HL-60 (cell line): ENCODE measurements around the gene ITGA6.

Experiments
- DNase-seq, 2 experiments: peaks; one replicate each; pipeline ENCODE4 v3.0.0-alpha.2; 2010 to 2020; ENCODE audit warnings: low read depth in 1 of 2, low spot score in 1 of 2
- H3K27ac ChIP-seq: fragments of 250-450 bp; sonication (Bioruptor Pico); replicated peaks from 2 replicates; pipeline ENCODE4 v1.5.1; 2020; ENCODE audit warnings: mild to moderate bottlenecking, moderate library complexity
- H3K27me3 ChIP-seq: fragments of 250-450 bp; sonication (Bioruptor Pico); 2 replicates; pipeline ENCODE4 v1.5.1; 2021; ENCODE audit warnings: mild to moderate bottlenecking, moderate library complexity; ENCODE audit not compliant: insufficient read depth, poor library complexity, severe bottlenecking
- H3K4me3 ChIP-seq: replicated peaks from 2 replicates; pipeline ENCODE4 v1.5.1; 2011; ENCODE audit warnings: mild to moderate bottlenecking, control low read depth, low read length; ENCODE audit not compliant: insufficient read depth
- GABPA ChIP-seq: IDR thresholded peaks from 2 replicates; pipeline ENCODE4 v1.6.1; 2012; ENCODE audit warnings: low read depth
- POLR2AphosphoS5 ChIP-seq: IDR thresholded peaks from 2 replicates; pipeline ENCODE4 v1.6.1; 2012; ENCODE audit warnings: low read depth
- SPI1 ChIP-seq: IDR thresholded peaks from 2 replicates; pipeline ENCODE4 v1.6.1; 2012; ENCODE audit warnings: low read depth, mild to moderate bottlenecking, borderline replicate concordance
- TF ChIP-seq, protein P1 (sequence below): IDR thresholded peaks from one replicate; pipeline ENCODE4 v1.5.1; 2011; ENCODE audit warnings: low read length, control low read depth, inconsistent platforms; ENCODE audit not compliant: insufficient read depth
- TF ChIP-seq, protein P2 (sequence below): IDR thresholded peaks from 2 replicates; pipeline ENCODE4 v1.6.1; 2012; ENCODE audit warnings: low read depth; ENCODE audit not compliant: insufficient replicate concordance

Gene ITGA6

DNA sequence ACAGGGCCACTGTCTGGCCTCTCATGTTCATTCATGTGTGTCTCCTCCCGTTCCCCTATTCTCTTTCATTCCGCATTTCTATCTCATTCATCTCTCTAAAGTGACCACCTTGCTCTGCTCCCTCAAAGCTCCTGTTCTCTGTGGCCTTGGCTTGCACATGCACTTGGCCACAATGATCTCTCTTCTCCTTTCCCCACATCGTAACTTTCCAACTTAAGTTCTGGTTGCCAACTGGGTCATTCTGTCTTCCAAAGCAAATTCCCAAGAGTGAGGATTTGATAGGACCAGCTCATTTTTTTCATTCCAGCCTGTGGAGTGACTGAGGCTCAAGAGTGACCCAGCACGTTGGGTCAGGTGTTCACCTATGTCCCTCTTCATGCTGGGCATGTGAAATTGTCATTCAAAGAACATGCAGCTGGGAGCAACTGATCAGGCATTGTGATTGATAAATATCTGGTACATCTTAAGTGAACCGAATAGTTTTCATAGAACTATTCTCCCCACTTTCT is 14.3 kb upstream of the ITGA6 start:
- H3K27me3 ChIP-seq = no peaks in the 10 kb centered on the region
- no peak overlapping the region for H3K4me3 ChIP-seq
- TF ChIP-seq SPI1 (no peak), GABPA (no peak), POLR2AphosphoS5 (no peak)
- TF ChIP-seq, protein P1, sequence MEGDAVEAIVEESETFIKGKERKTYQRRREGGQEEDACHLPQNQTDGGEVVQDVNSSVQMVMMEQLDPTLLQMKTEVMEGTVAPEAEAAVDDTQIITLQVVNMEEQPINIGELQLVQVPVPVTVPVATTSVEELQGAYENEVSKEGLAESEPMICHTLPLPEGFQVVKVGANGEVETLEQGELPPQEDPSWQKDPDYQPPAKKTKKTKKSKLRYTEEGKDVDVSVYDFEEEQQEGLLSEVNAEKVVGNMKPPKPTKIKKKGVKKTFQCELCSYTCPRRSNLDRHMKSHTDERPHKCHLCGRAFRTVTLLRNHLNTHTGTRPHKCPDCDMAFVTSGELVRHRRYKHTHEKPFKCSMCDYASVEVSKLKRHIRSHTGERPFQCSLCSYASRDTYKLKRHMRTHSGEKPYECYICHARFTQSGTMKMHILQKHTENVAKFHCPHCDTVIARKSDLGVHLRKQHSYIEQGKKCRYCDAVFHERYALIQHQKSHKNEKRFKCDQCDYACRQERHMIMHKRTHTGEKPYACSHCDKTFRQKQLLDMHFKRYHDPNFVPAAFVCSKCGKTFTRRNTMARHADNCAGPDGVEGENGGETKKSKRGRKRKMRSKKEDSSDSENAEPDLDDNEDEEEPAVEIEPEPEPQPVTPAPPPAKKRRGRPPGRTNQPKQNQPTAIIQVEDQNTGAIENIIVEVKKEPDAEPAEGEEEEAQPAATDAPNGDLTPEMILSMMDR = no peak
- TF ChIP-seq, protein P2, sequence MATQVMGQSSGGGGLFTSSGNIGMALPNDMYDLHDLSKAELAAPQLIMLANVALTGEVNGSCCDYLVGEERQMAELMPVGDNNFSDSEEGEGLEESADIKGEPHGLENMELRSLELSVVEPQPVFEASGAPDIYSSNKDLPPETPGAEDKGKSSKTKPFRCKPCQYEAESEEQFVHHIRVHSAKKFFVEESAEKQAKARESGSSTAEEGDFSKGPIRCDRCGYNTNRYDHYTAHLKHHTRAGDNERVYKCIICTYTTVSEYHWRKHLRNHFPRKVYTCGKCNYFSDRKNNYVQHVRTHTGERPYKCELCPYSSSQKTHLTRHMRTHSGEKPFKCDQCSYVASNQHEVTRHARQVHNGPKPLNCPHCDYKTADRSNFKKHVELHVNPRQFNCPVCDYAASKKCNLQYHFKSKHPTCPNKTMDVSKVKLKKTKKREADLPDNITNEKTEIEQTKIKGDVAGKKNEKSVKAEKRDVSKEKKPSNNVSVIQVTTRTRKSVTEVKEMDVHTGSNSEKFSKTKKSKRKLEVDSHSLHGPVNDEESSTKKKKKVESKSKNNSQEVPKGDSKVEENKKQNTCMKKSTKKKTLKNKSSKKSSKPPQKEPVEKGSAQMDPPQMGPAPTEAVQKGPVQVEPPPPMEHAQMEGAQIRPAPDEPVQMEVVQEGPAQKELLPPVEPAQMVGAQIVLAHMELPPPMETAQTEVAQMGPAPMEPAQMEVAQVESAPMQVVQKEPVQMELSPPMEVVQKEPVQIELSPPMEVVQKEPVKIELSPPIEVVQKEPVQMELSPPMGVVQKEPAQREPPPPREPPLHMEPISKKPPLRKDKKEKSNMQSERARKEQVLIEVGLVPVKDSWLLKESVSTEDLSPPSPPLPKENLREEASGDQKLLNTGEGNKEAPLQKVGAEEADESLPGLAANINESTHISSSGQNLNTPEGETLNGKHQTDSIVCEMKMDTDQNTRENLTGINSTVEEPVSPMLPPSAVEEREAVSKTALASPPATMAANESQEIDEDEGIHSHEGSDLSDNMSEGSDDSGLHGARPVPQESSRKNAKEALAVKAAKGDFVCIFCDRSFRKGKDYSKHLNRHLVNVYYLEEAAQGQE = no peak
- no peak for DNase-seq
- no peak overlapping the region for H3K27ac ChIP-seq

DNA sequence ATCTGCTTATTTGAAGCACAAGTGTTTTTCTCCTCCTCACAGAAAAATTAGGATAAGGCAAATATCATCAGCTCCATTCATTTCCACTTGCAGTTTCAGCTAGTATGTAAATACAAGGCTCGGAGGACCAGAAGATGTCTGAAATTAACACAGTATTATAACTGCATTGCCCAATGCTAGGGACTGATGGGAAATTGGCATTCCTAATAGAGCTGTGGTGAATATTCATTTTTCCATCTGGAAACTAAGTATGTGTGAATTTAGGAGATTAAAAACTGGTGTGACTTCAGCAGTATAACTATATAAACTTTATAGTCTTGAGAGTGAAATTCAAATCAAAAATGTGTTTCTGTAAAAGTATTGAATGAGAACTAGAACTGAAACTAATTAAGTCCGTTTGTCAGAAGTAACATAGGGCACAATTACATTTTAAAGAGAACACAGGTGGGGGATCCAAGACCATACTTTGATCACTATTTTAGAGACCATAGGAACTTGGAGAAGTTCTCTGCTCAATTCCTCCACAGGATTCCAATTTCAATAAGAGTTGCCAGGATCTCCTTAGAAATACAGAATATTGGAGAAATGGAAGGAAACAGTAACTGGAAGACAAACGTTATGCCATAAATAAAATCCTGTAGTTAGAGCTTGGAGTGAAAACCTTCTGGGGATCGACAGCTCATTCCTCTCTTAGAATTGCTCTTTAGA is 12.1 kb upstream of the ITGA6 start:
- no peak overlapping the region for H3K4me3 ChIP-seq
- no peak for DNase-seq
- no peaks in the 10 kb centered on the region for H3K27me3 ChIP-seq
- TF ChIP-seq SPI1 (no peak), POLR2AphosphoS5 (no peak), GABPA (no peak)
- TF ChIP-seq, protein P1 = no peak
- TF ChIP-seq, protein P2 = no peak
- H3K27ac ChIP-seq = no peak overlapping the region

DNA sequence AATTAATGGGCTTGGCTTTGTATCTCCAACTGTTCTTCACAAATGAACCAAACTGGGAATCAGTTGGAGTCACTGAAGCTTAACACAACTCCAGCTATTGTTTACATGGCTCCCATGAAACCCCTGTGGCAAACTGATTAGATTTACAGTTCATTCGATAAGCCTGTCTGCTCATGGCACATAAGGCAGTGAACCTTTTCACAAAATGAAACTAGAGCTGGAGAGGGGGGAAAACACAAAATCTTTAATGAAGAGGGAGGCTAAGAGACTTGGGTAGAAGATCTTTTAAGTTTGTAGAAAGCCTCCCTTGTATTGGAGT is 11.6 kb upstream of the ITGA6 start:
- no peaks in the 10 kb centered on the region for H3K27me3 ChIP-seq
- TF ChIP-seq, protein P1 = no peak
- no peak for TF ChIP-seq POLR2AphosphoS5
- TF ChIP-seq, protein P2 = no peak
- no peak overlapping the region for H3K4me3 ChIP-seq
- no peak for DNase-seq
- H3K27ac ChIP-seq = no peak overlapping the region
